Pancreas (tissue), 10 donors: Measurements from ENCODE around the gene KRT7. TPM values are rescaled to one million over a fixed set of nuclear protein-coding genes. Genes with fewer than 3 reads are reported as not detected.

Experiments
- ATAC-seq, 4 donors: fragments of 200-7000 bp; cut with Tn5 transposase; one replicate each; pipeline versions ENCODE4 v1.8.0 to v1.9.1; 2020; ENCODE audit warnings: mild to moderate bottlenecking in 4 of 4, moderate library complexity in 4 of 4
- DNase-seq, 6 donors: peaks; one replicate each; pipeline ENCODE4 v3.0.0-alpha.2; 2020
- FAIRE-seq: peaks from 2 replicates; lab custom pipeline; 2012; peaks lifted over from hg19 to GRCh38; lab: Jason Lieb, UNC
- H3K27ac ChIP-seq, 4 donors: fragments of 200-600 bp; sonication (generic); 1 replicate in 3 of 4; 2 replicates in 1 of 4; pipeline versions ENCODE4 v1.5.0 to v1.8.0; 2020
- H3K27me3 ChIP-seq, 4 donors: fragments of 200-600 bp; one replicate each; pipeline ENCODE4 v1.8.0; 2021
- H3K36me3 ChIP-seq, 3 donors: fragments of 200-600 bp; sonication (generic) in 1 of 3; one replicate each; pipeline versions ENCODE4 v1.5.0 to v1.8.0; 2020 to 2021
- H3K4me1 ChIP-seq, 3 donors: fragments of 200-600 bp; one replicate each; pipeline ENCODE4 v1.8.0; 2021
- H3K4me3 ChIP-seq, 4 donors: fragments of 200-600 bp; sonication (generic) in 2 of 4; one replicate each; pipeline versions ENCODE4 v1.5.0 to v1.8.0; 2020 to 2021
- H3K9me3 ChIP-seq, 4 donors: fragments of 200-600 bp; one replicate each; pipeline ENCODE4 v1.8.0; 2021
- WGBS, 2 donors: extraction: QIAGEN DNeasy Blood & Tissue Kit; methylation state at CpG; one replicate each; pipeline ENCODE4 v1.1.7; 2013; 5-methylcytosine and 5-hydroxymethylcytosine counted together
- intact Hi-C, 3 donors: fragments of 100-400 bp; cut with DNase I; formaldehyde crosslinking; loops; one replicate each; pipeline versions ENCODE4 v1.11.1 to v1.14.2; 2022
- polyA plus RNA-seq, 2 donors: library from polyadenylated mRNA; stranded (reverse); fragments of 200-250 nt; gene quantifications; one replicate each; pipeline ENCODE4 v1.2.3, GENCODE V29; 2013
- total RNA-seq, 6 donors: library from RNA; stranded (reverse); fragmentation: NEBNext Ultra II Directional in 4 of 6; extraction: Animal tissue kit (Norgen Biotek cat#: 25700) in 4 of 6; gene quantifications; one replicate each; pipeline versions ENCODE4 v1.2.1 to v1.2.4, GENCODE V29; 2021 to 2023
- TF ChIP-seq, protein P1 (sequence below), 4 donors: fragments of 200-600 bp; sonication (generic) in 3 of 4; IDR thresholded peaks; one replicate each; pipeline versions ENCODE4 v1.5.0 to v1.8.0; 2021; ENCODE audit warnings: antibody characterized with exemption in 4 of 4
- donor health status: healthy with polysubstance abuse.
- donor health status: DM: no; HTN: no; CAD: no; lungs with moderate emphysema.
- donor health status: DM: no; HTN: no; CAD: no.
- donor health status: control.
- donor health status: control.
- donor health status: Bipolar disorder and iron deficiency.
- donor health status: DM: yes; HTN: yes; CAD: no.
- donor health status: DM: no; HTN: no; CAD: no.
- donor health status: DM: no; HTN: no; CAD: no.
- donor health status: DM: yes; HTN: yes; CAD: no.

The KRT7 gene
- total and polyA plus RNA-seq, 8 donors, result 57.5 to 336 (median 116) TPM

DNA sequence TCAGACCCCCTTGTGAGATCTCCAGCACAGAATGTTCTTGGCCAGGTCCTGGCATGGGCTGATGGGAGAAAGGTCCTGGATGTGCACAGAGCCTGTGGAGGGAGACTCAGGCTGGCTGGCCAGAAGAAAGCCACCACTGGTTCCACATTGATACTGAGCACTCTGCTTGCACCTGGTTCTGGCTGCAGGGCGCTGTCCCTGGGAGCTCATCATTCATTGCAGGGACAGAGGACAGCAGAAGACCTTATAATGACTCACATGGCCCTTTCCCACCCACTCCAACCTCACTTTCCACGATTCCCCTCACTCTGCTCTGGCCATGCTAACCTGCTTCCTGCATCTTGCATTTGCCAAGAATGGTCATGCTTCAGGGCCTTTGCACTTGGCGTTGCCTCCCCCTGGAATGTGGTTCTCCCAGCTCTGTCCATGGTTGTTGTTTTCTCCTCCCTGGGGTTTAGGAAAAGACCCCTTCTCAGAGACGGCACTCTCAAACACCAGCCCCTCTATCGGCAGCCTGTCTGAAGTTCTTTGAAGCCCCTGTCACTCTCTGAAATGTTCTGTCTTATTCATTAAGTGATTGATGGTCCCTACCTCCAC, 10.3 kb downstream of the KRT7 start:
- ATAC-seq, result peak in 2 of 4 donors; percentile 5 to 6
- WGBS, 2 donors, result 51 to 56% methylated on average over 5 of the region's 5 CpGs
- no peak for FAIRE-seq
- peak in 3 of 6 donors; percentile 33 to 53 (median 46) for DNase-seq
- Histone ChIP-seq H3K36me3 (no peaks in the 10 kb centered on the region), H3K4me1 (peaks cover 47 to 53% (median 50%) of the 10 kb centered on the region in 3 donors), H3K9me3 (no peaks in the 10 kb centered on the region), H3K27me3 (no peaks in the 10 kb centered on the region), H3K4me3 (no peak overlapping the region), H3K27ac (peak overlapping the region; percentile 80 to 96 (median 96))
- intact Hi-C loops, result no loop called here
- TF ChIP-seq, protein P1, sequence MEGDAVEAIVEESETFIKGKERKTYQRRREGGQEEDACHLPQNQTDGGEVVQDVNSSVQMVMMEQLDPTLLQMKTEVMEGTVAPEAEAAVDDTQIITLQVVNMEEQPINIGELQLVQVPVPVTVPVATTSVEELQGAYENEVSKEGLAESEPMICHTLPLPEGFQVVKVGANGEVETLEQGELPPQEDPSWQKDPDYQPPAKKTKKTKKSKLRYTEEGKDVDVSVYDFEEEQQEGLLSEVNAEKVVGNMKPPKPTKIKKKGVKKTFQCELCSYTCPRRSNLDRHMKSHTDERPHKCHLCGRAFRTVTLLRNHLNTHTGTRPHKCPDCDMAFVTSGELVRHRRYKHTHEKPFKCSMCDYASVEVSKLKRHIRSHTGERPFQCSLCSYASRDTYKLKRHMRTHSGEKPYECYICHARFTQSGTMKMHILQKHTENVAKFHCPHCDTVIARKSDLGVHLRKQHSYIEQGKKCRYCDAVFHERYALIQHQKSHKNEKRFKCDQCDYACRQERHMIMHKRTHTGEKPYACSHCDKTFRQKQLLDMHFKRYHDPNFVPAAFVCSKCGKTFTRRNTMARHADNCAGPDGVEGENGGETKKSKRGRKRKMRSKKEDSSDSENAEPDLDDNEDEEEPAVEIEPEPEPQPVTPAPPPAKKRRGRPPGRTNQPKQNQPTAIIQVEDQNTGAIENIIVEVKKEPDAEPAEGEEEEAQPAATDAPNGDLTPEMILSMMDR (IDR thresholded peaks at IDR 0.05), result no peak

DNA sequence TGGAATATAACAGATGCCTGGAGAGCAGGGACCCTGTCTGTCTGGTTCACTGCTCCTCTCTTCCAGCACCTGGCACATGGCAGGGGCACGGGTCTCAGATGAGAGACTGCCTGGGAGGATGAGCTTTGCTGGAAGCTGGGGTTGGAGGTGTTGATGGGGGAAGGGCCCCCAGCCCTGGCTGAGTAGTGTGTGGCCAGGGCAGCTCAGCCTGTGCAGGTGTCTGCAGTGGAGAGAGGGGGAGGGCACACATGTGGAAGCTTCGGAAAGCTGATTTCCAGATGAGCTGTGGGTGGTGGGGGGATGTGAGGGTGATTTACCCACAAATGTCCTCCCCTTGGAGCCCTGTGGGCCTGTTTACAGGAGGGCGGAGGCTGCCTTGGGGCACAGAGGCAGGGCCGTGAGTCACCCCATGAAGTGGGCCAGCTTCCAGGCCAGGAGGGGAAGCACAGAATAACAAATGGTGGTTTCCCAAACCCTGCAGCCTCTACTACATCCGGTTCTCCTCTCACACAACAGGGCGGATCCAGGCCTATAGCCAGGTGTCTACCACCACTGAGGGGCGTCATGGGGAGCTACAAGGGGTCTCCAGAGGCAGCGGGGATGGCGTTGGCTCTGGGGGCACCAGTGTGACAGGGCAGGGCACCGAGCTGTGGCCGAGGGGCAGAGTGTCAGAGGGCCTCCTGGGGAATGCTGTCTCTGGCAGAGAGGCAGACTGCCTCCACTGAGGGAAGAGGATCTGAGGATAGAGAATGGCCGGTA, 11.0 kb downstream of the KRT7 start:
- peaks cover 54 to 59% (median 57%) of the 10 kb centered on the region in 3 donors for H3K4me1 ChIP-seq
- no peaks in the 10 kb centered on the region for H3K27me3 ChIP-seq
- FAIRE-seq, result no peak
- H3K9me3 ChIP-seq, result no peaks in the 10 kb centered on the region
- DNase-seq, result peak; percentile 86 to 96 (median 94)
- TF ChIP-seq, protein P1 (IDR thresholded peaks at IDR 0.05), result no peak
- H3K4me3 ChIP-seq, result peak overlapping the region in 1 of 4 donors; percentile 8
- ATAC-seq, result peak; percentile 74 to 87 (median 78)
- intact Hi-C loops, result no loop called here
- 17 to 20% methylated on average over 12 of the region's 12 CpGs for WGBS, 2 donors
- H3K36me3 ChIP-seq, result no peaks in the 10 kb centered on the region
- peak overlapping the region; percentile 80 to 96 (median 96) for H3K27ac ChIP-seq

DNA sequence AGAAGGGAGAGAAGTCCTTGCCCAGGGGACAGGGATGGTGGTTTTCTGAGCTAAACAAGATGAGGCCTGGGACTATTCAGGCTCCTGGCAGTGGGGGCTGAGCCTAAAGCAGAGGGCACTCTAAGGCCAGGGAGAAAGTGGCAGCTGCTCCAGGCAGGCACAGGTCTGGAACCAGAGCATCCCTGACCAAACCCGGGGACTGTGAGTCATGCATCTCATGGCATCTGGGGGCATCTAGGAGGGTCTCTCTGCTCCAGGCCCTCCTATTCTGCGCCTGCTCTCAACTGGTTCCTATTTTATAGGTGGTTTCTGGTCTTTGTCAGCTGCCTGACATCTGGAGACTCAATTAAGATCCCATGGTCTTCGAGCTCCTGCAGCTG, 11.6 kb downstream of the KRT7 start:
- peak overlapping the region in 1 of 4 donors; percentile 8 for H3K4me3 ChIP-seq
- peak in 3 of 4 donors; percentile 7 to 19 (median 8) for ATAC-seq
- no peaks in the 10 kb centered on the region for H3K27me3 ChIP-seq
- TF ChIP-seq, protein P1 (IDR thresholded peaks at IDR 0.05), result no peak
- DNase-seq, result peak in 3 of 6 donors; percentile 46 to 55 (median 48)
- no peaks in the 10 kb centered on the region for H3K9me3 ChIP-seq
- no peaks in the 10 kb centered on the region for H3K36me3 ChIP-seq
- H3K27ac ChIP-seq, result peak overlapping the region; percentile 80 to 96 (median 96)
- 69 to 70% methylated on average over 3 of the region's 3 CpGs for WGBS, 2 donors
- intact Hi-C loops, result no loop called here
- no peak for FAIRE-seq
- peaks cover 57 to 62% (median 59%) of the 10 kb centered on the region in 3 donors for H3K4me1 ChIP-seq

DNA sequence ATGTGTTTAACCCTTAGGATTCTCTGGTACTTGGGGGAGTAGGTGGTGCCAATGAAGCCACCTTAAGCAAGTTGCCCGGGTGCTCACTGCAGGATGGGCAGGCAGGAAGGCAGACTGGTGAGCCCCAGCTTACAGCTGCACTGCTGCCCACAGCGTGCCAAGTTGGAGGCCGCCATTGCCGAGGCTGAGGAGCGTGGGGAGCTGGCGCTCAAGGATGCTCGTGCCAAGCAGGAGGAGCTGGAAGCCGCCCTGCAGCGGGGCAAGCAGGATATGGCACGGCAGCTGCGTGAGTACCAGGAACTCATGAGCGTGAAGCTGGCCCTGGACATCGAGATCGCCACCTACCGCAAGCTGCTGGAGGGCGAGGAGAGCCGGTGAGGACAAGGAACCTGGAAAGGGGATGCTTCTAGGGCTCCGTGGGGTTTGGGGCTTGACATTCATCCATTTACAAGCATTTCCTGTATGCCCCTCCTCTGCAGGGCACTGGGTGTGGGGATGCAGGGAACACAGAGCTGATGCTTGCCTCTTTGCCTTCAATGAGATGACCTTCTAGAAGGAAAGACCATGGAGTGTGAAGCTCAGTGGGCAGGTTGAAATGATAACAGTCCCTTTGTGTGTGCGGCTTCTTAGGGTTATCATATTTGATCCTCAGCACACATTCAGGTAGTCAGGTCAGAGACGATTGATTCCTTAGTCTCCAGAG, 12.4 kb downstream of the KRT7 start:
- WGBS, 2 donors, result 62 to 82% methylated on average over 20 of the region's 20 CpGs
- intact Hi-C loops, result no loop called here
- peak in 1 of 4 donors; percentile 2 for ATAC-seq
- Histone ChIP-seq H3K9me3 (no peaks in the 10 kb centered on the region), H3K27ac (peak overlapping the region; percentile 0 to 96 (median 88)), H3K27me3 (no peaks in the 10 kb centered on the region), H3K36me3 (no peaks in the 10 kb centered on the region), H3K4me1 (peaks cover 63 to 70% (median 65%) of the 10 kb centered on the region in 3 donors), H3K4me3 (peak overlapping the region in 1 of 4 donors; percentile 43)
- peak; percentile 64 to 86 (median 77) for DNase-seq
- TF ChIP-seq, protein P1 (IDR thresholded peaks at IDR 0.05), result no peak
- no peak for FAIRE-seq
